ENCODE results near the gene AMELY.
"Not testable (repeated sequence)": the region's sequence is repeated elsewhere in the genome, so short reads cannot be mapped to it uniquely, and the experiment has no call there.

AMELY gene, protein sequence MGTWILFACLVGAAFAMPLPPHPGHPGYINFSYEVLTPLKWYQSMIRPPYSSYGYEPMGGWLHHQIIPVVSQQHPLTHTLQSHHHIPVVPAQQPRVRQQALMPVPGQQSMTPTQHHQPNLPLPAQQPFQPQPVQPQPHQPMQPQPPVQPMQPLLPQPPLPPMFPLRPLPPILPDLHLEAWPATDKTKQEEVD

DNA sequence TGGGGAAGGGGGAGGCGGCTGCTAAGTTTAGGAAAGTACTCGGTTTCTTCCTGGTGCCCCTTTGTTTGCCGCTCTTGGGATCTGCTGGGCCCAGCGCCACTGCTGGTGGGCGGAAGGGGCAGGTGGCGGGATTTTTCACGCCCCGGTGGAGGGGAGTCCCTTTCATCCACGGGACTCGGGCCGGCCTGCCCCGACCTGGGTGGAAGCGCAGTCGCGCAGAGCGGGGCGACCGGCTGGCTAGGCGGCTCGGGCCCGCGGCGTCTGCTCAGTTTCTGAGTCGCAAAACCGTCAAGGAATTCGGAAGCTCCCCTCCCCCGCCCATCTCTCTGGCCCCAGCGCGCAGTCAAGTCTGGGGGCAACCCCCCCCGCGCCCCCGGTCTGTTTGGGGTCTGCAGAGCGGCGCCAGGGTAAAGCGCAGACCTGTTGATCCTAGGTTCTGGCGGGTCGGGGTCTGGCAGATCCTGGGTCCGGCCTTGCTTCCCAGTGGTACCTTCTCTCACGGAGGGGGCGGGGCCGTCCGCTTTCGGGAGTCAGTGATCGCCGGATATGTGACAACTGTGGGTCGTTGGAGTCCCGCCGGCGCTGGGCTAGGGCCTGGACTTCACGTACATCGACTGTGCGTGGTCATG is at the start of gene AMELY:
TSS of gene AMELY (minus strand) at position 500 of the 629 bp plus-strand sequence. CDS start 39,144 bp downstream, outside the sequence.
- no peak for DNase-seq

DNA sequence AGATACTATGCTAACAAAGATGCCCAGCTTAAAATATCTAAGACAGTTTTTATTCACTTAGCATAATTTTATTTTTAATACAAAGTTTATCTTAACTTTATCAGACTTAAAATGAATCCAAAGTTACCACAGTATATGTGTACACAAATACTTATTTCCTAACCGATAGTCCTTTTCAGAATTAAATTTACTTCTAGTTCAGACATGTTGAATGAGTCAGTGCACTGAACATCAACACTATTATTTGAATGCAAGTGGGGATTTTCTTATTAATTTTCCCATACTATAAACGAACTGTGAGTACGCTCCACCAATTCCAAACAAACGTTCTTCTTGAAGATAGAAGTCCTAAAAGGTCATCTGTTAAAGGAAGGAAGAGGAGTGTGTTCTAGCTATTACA is 38.4 kb upstream of the AMELY start:
- no peak for DNase-seq

DNA sequence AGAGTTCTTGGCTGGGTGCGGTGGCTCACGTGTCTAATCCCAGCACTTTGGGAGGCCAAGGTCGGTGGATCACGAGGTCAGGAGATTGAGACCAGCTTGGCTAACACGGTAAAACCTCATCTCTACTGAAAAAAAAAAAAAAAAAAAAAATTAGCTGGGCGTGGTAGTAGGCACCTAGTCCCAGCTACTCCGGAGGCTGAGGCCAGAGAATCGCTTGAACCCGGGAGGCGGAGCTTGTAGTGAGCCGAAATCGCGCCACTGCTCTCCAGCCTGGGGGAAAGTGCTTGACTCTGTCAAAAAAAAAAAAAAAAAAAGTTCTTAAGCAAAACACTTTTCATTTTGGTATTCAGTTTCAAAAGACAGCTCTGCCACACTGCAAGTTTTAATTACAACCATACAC is 36.8 kb upstream of the AMELY start:
- no peak for DNase-seq

DNA sequence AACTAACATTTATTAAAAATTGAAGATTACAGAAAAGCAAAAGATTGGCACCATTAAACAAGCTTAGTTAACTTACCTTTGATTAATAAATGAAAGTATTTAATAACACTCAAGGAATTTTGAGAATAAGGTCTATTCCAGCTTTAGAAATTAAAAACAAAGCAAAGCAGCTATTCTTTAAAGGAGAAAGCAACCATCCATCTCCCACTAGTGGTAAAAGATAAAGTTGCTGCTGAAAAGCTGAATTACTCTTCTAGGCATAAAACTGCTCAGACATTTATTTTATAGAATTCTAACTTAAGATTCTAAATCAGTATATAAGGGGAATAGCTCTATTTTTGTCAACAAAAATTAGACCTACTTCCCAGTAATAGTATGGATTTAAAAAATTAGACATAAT is 36.1 kb upstream of the AMELY start:
- no peak for DNase-seq

DNA sequence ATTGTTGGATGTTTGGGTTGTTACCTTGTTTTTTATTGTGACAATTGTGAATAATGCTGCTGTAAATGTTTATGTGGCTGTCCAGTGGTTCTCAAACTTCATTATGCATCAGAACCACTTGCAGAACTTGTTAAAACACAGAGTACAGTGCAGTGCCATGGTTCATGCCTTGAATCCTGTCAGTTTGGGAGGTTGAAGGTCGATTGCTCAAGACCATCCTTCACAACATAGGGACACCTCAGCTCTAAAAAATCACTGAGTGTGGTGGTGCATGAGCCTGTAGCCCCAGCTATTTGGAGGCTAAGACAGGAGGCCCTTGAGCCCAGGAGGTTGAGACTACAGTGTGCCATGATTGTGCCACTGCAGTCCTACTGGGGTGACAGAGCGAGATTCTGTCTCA is 23.9 kb upstream of the AMELY start:
- no peak for DNase-seq

DNA sequence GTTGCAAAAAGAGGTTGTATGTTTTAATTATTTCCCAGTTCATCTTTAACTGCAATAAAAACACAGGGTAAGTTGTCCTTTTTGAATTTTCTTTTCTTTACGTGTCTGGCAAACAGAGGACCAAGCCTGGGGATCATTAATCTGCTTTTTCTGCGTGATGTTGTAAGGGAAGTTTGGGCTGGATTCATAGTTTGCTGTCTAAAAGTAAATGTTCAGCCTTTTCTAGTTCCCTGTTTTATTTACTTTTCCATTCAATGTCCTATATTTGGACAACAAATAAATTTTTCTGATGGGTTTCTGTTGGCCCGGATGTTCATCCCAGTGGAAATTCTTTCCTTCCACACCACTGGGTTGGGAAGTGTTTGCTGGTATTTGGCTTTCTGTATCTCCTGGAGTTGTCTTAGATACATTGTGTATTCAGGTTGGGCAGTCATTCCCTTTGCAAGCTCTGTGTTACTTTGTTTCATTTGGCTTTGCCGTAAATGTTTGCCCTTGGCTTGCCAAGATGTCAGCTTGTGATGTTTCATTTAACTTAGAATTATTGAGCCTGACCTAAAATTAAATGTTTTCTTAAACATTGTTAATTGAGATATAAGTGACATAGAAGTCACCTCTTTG is 20.3 kb upstream of the AMELY start:
- no peak for DNase-seq

DNA sequence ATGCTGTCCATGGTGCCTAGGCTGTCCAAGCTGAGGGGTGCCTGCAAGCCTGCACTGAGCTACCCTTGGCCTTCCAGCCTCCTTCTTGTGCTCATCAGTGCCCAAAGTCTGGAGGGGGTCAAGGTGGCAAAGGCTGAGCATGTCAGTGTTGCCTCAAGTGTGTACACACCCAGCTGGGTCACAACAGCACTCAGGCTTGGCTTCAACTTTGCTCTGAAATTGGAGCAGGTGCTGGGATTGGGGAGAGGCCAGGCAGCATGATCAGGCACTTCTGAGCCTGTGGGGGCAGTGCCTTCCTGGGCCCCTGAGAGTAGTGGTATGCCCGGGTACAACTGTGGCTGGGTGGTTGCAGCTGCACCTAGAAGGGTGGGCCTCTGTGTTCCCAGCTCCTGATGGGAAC is 17.7 kb upstream of the AMELY start:
- no peak for DNase-seq

DNA sequence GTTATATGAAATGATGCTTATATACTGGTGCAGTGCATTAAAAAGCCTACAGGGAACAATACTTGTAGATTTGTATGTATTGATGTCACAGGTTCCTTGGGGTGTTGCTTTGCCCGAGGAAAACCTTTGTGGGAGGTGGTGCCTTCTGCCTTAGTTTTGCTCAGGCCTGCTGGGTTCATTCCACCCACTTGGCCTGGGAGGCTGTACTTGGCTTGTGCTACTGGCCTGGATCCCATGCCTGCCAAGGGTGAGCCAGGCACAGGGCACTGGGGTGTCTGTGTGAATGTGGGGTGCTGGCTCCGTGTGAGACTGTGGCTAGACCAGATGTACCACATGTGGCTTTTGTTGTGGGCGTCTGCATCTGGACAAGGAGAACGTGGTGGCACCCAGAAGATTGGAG is 16.7 kb upstream of the AMELY start:
- no peak for DNase-seq

DNA sequence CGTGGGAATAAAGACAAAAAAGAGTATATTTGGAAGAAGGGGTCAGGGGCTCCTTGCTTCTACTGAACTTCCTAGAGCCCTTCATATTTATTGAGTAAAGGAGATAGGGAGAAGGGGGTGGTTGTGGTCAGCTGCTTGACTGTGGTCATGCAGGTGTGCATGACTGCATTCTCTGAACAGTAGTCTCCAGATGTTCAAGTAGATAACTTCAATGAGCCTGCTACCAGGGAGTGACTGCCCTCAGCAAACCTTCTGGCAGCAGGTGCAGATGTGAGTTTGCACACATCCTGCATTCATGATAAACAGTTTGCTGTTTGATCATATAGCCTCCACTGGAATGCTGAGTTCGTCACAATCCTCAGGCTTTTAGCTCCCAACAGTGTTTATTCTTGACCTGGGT is 9.5 kb upstream of the AMELY start:
- no peak for DNase-seq

DNA sequence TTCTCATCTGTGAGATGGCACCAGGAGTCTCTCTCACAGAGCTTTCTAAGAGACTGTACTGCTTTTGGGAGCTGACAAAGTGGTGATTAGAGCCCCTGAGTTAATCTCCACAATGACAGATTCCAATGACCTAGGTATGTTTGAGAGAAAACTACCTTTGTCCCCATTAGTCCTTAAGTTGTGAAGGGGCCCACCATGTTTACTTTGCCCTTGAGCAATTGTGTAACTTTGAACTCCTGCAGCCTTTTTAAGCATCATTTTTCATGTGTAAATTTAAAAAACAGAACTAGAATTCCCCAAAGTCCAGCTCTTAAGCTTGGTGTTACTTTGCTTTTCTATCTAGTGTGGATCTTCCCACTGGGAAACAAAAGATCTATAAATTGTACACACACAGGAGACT is 1.8 kb upstream of the AMELY start:
- DNase-seq, result no peak

DNA sequence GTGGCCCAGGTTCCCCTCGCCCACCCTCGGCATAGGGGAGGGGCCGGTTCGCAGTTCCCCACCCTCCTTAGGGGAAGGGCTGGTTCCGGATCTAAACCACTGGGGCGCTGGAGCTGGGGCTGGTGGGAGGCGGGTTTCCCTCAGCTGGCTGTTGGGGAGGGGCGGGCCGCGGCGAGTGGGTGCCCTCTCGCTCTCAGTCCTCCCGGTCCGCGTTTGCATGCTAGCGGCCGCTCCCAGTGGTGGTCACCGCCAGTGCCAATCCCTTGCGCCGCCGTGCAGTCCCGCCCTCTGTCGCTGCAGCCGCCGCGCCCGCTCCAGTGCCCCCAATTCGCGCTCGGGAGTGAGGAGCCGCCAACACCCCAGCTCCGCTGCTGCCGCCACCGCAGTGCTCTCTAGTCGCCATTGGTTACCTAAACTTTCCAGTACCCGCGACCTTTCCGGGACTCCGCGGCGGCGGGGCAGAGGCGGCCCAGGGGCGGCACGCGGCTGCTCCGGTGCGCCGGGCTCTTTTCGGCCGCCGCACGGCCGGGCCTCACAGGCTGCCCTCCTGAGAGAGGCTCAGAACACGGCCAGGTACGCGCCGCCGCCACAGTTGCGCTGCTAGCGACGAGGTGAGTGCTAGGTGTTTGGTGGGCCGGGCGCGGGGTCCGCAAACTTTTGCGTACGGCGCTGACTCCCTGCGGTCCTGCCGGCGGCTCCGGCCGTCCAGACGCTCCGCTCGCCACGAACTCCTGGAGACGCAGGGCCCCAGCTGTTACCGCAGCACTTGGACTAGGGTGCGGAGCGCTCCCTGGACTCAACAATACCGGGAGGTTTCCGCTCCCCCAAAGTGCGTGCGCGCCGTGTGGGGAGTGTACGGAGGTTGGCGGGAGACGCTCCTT is 940 bp downstream of the AMELY start, which contains the start of gene TBL1Y:
TSS of gene TBL1Y (plus strand) at position 326 of the 881 bp plus-strand sequence. CDS start 114,388 bp downstream, outside the sequence.
- DNase-seq, result no peak

DNA sequence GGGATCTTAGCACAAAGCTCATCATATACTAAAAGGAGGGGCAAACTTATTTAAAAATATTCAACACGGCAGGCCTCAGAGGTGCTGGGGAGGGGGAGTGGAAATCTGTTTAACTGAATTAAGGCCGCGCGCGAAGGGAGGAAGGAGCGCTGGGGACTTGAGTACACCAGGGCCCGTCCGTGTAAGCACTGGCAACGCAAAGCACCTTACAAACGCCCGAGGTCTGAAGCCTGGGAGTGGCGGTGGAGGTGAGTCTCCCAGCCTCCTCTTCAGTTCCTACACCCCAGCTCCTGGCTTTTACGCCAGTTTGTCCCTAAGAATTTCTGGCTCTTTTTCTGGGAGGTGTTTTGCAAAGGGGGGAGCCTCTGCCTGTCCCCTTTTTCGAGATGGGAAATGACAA is 1.7 kb downstream of the AMELY start:
- no peak for DNase-seq

DNA sequence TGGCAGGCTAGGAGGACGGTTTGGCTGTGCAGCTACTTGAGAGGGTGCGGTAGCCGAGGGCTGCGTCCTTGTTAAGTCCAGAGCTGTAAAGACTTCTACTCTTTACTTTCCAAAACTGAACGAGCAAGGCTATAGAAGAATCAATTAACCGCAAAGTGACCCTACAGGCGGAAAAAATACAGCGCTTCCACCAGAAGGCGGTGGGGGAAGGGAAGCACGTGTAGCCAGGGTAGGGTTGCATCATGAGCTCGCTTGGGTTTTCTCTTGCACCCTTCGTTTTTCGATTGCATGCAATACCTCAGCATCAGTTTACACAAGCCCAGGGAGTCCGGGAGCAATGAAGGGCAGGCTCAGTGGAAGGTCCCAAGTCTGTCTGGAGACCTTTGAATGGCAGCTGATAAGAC is 2.4 kb downstream of the AMELY start:
- DNase-seq, result no peak

DNA sequence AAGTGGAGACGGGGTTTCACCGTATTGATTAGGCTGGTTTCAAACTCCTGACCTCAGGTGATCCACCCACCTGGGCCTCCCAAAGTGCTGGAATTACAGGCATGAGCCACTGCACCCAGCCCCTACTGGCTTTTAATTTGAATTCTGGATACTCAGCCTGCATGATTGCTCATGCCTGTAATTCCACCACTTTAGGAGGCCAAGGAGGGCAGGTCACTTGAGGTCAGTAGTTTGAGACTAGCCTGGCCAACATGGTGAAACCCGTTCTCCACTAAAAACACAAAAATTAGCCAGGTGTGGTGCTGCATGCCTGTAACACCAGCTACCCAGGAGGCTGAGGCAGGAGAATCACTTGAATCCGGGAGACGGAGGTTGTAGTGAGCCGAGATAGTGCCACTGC is 3.5 kb downstream of the AMELY start:
- not testable (repeated sequence) for DNase-seq

DNA sequence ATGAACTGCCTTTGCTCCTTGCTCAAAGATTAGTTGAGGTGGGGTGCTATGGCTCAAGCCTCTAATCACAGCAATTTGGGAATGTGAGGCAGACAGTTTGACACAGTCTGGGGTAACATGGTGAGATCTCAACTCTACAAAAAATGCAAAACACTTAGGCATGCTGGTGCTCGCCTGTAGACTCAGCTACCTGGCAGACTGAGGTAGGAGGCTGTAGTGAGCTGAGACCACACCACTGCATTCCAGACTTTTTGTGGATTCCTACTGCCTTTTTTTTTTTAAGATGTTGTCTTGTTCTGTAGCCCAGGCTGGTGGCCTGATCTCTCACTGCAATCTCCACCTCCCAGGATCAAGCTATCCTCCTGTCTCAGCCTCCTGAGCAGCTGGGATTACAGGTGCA is 4.0 kb downstream of the AMELY start:
- no peak for DNase-seq

DNA sequence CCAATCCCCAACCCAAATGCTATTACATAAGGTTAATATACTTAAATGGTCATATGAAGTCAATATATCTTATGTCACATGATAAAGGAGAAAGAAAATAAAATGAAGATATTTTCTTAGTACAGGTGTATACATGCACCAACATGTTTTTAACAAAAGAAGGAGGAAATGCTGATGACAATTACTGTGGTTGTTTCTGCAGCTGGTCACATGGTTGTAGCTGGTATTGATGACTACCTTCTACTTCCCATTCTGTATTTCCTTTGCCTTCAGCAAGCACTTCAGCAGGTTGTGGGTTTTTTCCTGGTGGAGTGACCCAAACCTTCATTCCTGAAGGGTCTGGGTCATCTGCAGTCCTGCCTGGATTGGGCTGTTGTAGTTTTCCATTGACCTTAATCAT is 9.4 kb downstream of the AMELY start:
- not testable (repeated sequence) for DNase-seq

DNA sequence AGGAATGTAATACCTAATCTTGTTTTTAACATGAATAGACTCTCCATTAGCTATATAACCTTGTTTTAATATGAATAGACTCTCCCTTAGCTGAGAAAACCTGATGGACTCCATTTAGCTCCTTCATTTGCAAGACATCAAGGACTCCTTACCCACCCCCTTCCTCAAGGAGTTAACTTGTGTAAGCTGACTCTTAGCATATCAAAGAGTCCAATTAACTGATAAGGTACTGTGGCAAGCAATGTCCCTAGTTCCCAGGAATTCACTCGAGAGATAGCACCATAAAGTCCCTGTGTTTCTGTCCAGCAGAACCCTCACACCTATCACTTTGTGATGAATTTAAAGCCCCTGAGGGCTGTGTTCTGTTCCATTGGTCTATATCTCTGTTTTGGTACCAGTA is 16.3 kb downstream of the AMELY start:
- no peak for DNase-seq

DNA sequence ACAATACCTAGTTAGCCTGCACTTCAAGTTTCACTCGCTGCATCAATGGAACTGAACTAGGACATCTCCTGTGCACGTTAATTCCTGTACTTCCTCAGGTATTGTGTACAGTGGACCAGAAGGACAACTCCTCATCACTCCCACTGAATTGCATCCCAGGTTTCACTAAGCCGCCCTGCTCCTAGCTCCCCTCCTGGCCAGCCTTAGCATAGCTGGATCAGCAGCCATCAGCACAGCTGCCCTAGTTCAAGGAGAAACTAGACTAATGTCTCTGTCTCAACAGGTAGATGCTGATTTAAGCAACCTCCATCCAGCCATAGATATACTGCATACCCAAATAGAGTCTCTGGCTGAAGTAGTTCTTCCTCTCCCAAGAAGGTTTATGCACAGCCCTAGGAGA is 17.1 kb downstream of the AMELY start:
- no peak for DNase-seq

DNA sequence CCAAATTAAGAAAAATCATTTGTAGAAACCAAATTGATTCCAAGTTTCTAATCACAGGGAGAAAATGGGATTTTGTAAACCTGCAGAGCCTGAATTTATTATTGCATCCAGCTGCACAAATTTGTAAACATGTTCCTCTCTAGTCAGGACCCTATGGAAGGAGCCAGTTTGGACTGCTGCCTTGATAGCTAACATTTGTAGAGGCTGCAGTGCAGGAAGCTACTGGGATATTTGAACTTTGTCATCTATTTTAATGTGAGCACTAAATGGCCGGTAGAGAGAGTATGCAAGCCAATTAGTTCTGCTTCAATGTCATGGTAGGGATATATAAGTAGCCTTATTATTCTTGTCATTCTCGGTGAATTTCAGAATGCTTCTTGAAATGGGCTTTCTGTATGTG is 62.2 kb downstream of the AMELY start:
- DNase-seq, result no peak

DNA sequence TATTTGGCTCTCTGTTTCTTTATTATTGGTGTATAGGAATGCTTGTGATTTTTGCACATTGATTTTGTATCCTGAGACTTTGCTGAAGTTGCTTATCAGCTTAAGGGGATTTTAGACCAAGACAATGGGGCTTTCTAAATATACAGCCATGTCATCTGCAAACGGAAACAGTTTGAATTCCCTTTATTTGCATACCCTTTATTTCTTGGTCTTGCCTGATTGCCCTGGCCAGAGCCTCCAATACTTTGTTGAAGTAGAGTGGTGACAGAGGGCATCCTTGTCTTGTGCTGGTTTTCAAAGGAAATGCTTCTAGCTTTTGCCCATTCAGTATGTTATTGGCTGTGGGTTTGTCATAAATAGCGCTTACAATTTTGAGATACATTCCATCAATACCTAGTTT is 68.9 kb downstream of the AMELY start:
- DNase-seq, result not testable (repeated sequence)

Data from NCI-H2227 treated with DMSO at 0.1 percent for 48 hours (cell line).